HepG2 (cell line): ENCODE measurements around the gene KIF22. TPM values are rescaled to one million over a fixed set of nuclear protein-coding genes. Genes with fewer than 3 reads are reported as not detected.

Experiments
- FOSL1 ChIP-seq: sonication (generic); formaldehyde crosslinking; IDR thresholded peaks from 2 replicates; pipeline ENCODE4 v1.9.0; 2021; ENCODE audit warnings: missing genetic modification reagents, borderline replicate concordance
- MEIS2 ChIP-seq: sonication (generic); formaldehyde crosslinking; IDR thresholded peaks from 2 replicates; pipeline ENCODE4 v1.9.0; 2021; ENCODE audit warnings: mild to moderate bottlenecking, missing genetic modification reagents
- NKX3-1 ChIP-seq: sonication (generic); formaldehyde crosslinking; IDR thresholded peaks from 2 replicates; pipeline ENCODE4 v1.5.0; 2020; ENCODE audit warnings: missing genetic modification reagents
- SETDB1 ChIP-seq: sonication (generic); formaldehyde crosslinking; IDR thresholded peaks from 2 replicates; pipeline ENCODE4 v1.5.1; 2020; ENCODE audit warnings: missing genetic modification reagents, mild to moderate bottlenecking, borderline replicate concordance
- THYN1 ChIP-seq: sonication (generic); formaldehyde crosslinking; IDR thresholded peaks from 2 replicates; pipeline ENCODE4 v1.8.1; 2023; ENCODE audit warnings: low read depth, mild to moderate bottlenecking, moderate library complexity, missing genetic modification reagents, borderline replicate concordance
- WIZ ChIP-seq: sonication (generic); formaldehyde crosslinking; IDR thresholded peaks from 2 replicates; pipeline ENCODE4 v1.5.1; 2020; ENCODE audit warnings: mild to moderate bottlenecking, missing genetic modification reagents
- ZBTB33 ChIP-seq: sonication (generic); formaldehyde crosslinking; IDR thresholded peaks from 2 replicates; pipeline ENCODE4 v1.4.0; 2020; ENCODE audit warnings: missing genetic modification reagents
- ZNF3 ChIP-seq: IDR thresholded peaks from 2 replicates; pipeline ENCODE4 v1.7.0; 2017; ENCODE audit warnings: inconsistent platforms
- ZNF460 ChIP-seq: sonication (generic); formaldehyde crosslinking; IDR thresholded peaks from 2 replicates; pipeline ENCODE4 v1.5.1; 2020; ENCODE audit warnings: missing genetic modification reagents, mild to moderate bottlenecking, borderline replicate concordance
- ZNF530 ChIP-seq: sonication (generic); formaldehyde crosslinking; IDR thresholded peaks from 2 replicates; pipeline ENCODE4 v1.5.0; 2020; ENCODE audit warnings: low read depth, mild to moderate bottlenecking, missing genetic modification reagents
- ZSCAN21 ChIP-seq: sonication (generic); formaldehyde crosslinking; IDR thresholded peaks from 2 replicates; pipeline ENCODE4 v1.8.0; 2022; ENCODE audit warnings: mild to moderate bottlenecking, missing genetic modification reagents, moderate library complexity, borderline replicate concordance
- polyA plus RNA-seq, 8 experiments: library from polyadenylated mRNA; depleted of rRNA in 3 of 8; stranded (reverse) in 7 of 8; unstranded in 1 of 8; fragments of >200 nt; fragmentation: Illumina TruSeq in 4 of 8; extraction: Trizol in 4 of 8; gene quantifications; 2 replicates each; pipeline versions ENCODE4 v1.2.1 to v1.2.3, GENCODE V29; 2011 to 2016; ENCODE audit warnings: low read depth in 4 of 8, missing spikeins in 1 of 8, mixed read lengths in 1 of 8; ENCODE audit not compliant: insufficient read depth in 1 of 8
- total RNA-seq, 5 experiments: library from RNA; depleted of rRNA; stranded (reverse); fragments of >200 nt; fragmentation: Illumina TruSeq; extraction: Trizol; gene quantifications; 2 replicates each; pipeline ENCODE4 v1.2.3, GENCODE V29; 2016; ENCODE audit warnings: low read depth in 1 of 5

KIF22 gene
- total and polyA plus RNA-seq, 2 of the 13 experiments (the other 11 are each of a cell fraction or from before 2014, with no cell fraction given): 95.8 to 118 TPM

- TF ChIP-seq THYN1 (CRISPR knock-in tag) (peak; percentile 26; the same call in 1 of the 2 replicates), MEIS2 (CRISPR knock-in tag) (peak; percentile 81), ZNF460 (CRISPR knock-in tag) (no peak), ZSCAN21 (CRISPR knock-in tag) (peak; percentile 99), NKX3-1 (CRISPR knock-in tag) (peak; percentile 97), FOSL1 (CRISPR knock-in tag) (peak; percentile 36; the same call in 1 of the 2 replicates), WIZ (CRISPR knock-in tag) (peak; percentile 91), ZNF3 (CRISPR knock-in tag) (peak; percentile 83), SETDB1 (CRISPR knock-in tag) (no peak; the same call in 1 of the 2 replicates), ZNF530 (CRISPR knock-in tag) (peak; percentile 97), ZBTB33 (CRISPR knock-in tag) (peak; percentile 82)
Measured at GRCh38 chr16:29807426-29808218, 17.1 kb downstream of the KIF22 start (continued).
